OCI-LY1 (cell line): ENCODE data around the gene ONECUT3.

Source experiments
- H2AFZ ChIP-seq: fragments of 200-600 bp; sonication (generic), shearing (Covaris generic); 2 replicates; pipeline ENCODE4 v1.6.0; 2014; ENCODE audit warnings: antibody characterized with exemption, mild to moderate bottlenecking, low read length
- H3F3A ChIP-seq: fragments of 200-600 bp; sonication (generic), shearing (Covaris generic); 2 replicates; pipeline ENCODE4 v1.6.0; 2014; ENCODE audit warnings: mild to moderate bottlenecking, antibody characterized with exemption, low read length, moderate library complexity; ENCODE audit not compliant: insufficient read depth
- H3K27ac ChIP-seq: fragments of 200-600 bp; sonication (generic); 2 replicates; pipeline ENCODE4 v1.5.1; 2014; ENCODE audit warnings: low read length, mixed run types, mild to moderate bottlenecking, low read depth; ENCODE audit not compliant: poor library complexity, severe bottlenecking
- H3K27me3 ChIP-seq: fragments of 200-600 bp; sonication (generic); 2 replicates; pipeline ENCODE4 v1.6.0; 2014; ENCODE audit warnings: antibody characterized with exemption, mild to moderate bottlenecking, low read length, moderate library complexity; ENCODE audit not compliant: insufficient read depth
- H3K36me3 ChIP-seq: fragments of 200-600 bp; sonication (generic); 2 replicates; pipeline ENCODE4 v1.6.1; 2014; ENCODE audit warnings: mild to moderate bottlenecking, antibody characterized with exemption, low read length, moderate library complexity, mixed read lengths; ENCODE audit not compliant: insufficient read depth
- H3K4me1 ChIP-seq: fragments of 200-600 bp; sonication (generic); 2 replicates; pipeline ENCODE4 v1.5.1; 2014; ENCODE audit warnings: mild to moderate bottlenecking, low read length, moderate library complexity; ENCODE audit not compliant: insufficient read depth, severe bottlenecking
- H3K4me2 ChIP-seq: fragments of 200-600 bp; sonication (generic), shearing (Covaris generic); 2 replicates; pipeline ENCODE4 v1.6.1; 2014; ENCODE audit warnings: low read length
- H3K4me3 ChIP-seq: fragments of 200-600 bp; sonication (generic); 2 replicates; pipeline ENCODE4 v1.5.1; 2014; ENCODE audit warnings: low read length, low read depth, mild to moderate bottlenecking, mixed read lengths; ENCODE audit not compliant: poor library complexity, severe bottlenecking
- H3K79me2 ChIP-seq: fragments of 200-600 bp; shearing (Covaris generic); 2 replicates; pipeline ENCODE4 v1.6.1; 2016; ENCODE audit warnings: mixed run types, low read length, mixed read lengths; ENCODE audit not compliant: insufficient read depth
- H3K9ac ChIP-seq: fragments of 200-600 bp; sonication (generic), shearing (Covaris generic); 2 replicates; pipeline ENCODE4 v1.6.1; 2014; ENCODE audit warnings: mild to moderate bottlenecking, low read length, mixed read lengths
- H3K9me2 ChIP-seq: fragments of 200-600 bp; sonication (generic), shearing (Covaris generic); 2 replicates; pipeline ENCODE4 v1.6.1; 2014; ENCODE audit warnings: low read depth, mild to moderate bottlenecking, low read length, mixed read lengths
- H3K9me3 ChIP-seq: fragments of 200-600 bp; shearing (Covaris generic); 2 replicates; pipeline ENCODE4 v1.6.1; 2014; ENCODE audit warnings: low read length, mixed read lengths
- H4K20me1 ChIP-seq: fragments of 200-600 bp; sonication (generic), shearing (Covaris generic); 2 replicates; pipeline ENCODE4 v1.6.0; 2016; ENCODE audit warnings: mild to moderate bottlenecking, low read length; ENCODE audit not compliant: insufficient read depth
- EZH2 ChIP-seq: fragments of 200-600 bp; sonication (generic), shearing (Covaris generic); IDR thresholded peaks from 2 replicates; pipeline ENCODE4 v1.8.0; 2017; ENCODE audit warnings: borderline replicate concordance, mixed run types, mild to moderate bottlenecking, antibody characterized with exemption, low read length, moderate library complexity, mixed read lengths
- TF ChIP-seq, protein P1 (sequence below): fragments of 200-600 bp; sonication (generic), shearing (Covaris generic); IDR thresholded peaks from 2 replicates; pipeline ENCODE4 v1.5.1; 2017; ENCODE audit warnings: mild to moderate bottlenecking, antibody characterized with exemption, low read length, moderate library complexity, mixed read lengths

Gene ONECUT3

DNA sequence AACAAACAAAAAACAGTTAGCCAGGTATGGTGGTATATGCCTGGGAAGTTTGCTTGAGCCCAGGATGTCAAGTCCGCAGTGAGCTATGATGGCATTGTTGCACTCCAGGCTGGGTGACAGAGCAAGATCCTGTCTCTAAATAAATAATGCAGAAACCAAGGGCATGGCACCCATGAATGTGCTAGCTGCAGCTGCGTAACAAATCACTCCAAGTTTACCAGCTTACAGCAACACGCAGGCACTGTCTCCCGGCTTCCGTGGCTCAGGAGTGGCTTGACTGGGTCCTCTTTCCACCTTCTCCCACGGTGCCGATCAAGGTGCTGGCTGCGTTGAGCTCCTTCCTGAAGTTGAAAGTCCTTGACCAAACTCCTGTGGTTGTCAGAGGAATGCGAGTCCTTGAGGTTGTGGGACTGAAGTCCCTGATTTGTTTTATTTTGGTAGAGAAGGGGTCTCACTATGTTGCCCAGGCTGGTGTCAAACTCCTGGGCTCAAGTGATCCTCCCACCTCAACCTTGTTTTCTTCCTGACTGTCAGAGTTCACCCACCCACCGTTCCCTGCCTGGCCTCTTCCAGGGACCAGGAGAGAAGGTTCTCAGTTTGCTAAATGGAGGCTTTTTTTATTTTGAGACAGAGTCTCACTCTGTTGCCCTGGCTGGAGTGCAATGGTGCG, 13.2 kb upstream of the ONECUT3 start:
- Histone ChIP-seq H3K9me3 (no peaks in the 10 kb centered on the region), H3K79me2 (no peaks in the 10 kb centered on the region), H3K4me2 (no peak overlapping the region), H4K20me1 (no peaks in the 10 kb centered on the region), H3K4me1 (no peaks in the 10 kb centered on the region), H3K9ac (no peak overlapping the region), H3K27me3 (0 out of 2 replicates have a peak, but pooled peaks cover 20% of the 10 kb centered on the region), H2AFZ (no peak overlapping the region), H3K9me2 (no peaks in the 10 kb centered on the region), H3K4me3 (no peak overlapping the region), H3K36me3 (no peaks in the 10 kb centered on the region), H3K27ac (no peak overlapping the region), H3F3A (no peaks in the 10 kb centered on the region)
- TF ChIP-seq, protein P1, sequence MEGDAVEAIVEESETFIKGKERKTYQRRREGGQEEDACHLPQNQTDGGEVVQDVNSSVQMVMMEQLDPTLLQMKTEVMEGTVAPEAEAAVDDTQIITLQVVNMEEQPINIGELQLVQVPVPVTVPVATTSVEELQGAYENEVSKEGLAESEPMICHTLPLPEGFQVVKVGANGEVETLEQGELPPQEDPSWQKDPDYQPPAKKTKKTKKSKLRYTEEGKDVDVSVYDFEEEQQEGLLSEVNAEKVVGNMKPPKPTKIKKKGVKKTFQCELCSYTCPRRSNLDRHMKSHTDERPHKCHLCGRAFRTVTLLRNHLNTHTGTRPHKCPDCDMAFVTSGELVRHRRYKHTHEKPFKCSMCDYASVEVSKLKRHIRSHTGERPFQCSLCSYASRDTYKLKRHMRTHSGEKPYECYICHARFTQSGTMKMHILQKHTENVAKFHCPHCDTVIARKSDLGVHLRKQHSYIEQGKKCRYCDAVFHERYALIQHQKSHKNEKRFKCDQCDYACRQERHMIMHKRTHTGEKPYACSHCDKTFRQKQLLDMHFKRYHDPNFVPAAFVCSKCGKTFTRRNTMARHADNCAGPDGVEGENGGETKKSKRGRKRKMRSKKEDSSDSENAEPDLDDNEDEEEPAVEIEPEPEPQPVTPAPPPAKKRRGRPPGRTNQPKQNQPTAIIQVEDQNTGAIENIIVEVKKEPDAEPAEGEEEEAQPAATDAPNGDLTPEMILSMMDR, result no peak
- TF ChIP-seq EZH2, result no peak

DNA sequence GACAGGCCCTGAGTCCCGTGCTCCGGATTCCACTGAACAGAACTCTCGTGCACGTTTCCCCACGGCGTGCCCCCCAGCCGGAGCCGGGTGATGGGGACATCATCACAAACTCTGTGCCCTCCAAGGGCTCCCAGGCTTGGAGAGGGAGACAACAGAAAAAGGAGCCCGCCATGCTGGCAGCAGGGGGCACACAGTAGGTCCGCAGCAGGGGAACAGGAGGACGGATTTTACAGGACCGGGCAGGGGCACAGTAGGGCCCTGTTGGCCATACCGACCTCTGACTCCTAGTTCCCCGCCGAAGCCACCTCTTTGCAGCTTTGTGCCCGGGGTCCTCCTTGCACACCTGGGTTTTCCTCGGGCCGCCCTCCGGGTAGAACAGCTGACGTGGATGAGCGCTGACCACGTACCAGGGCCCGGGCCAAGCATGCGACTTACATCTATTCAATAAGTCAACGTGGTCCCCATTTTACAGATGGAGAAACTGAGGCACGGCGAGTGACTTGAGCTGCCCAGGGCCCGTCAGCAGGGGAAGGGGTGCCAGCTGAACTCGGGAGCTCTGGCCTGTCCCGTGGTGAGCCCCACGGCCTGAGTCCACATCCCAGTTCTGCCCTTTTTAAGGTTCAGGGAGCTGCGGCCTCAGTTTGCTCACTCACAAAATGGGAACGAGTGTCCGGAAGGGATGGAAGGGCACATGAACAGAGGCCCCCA, 10.2 kb upstream of the ONECUT3 start:
- H3K36me3 ChIP-seq, result no peaks in the 10 kb centered on the region
- TF ChIP-seq EZH2, result no peak
- TF ChIP-seq, protein P1, result no peak
- H3F3A ChIP-seq, result no peaks in the 10 kb centered on the region
- no peak overlapping the region for H3K27ac ChIP-seq
- no peak overlapping the region for H3K9ac ChIP-seq
- H4K20me1 ChIP-seq, result no peaks in the 10 kb centered on the region
- no peaks in the 10 kb centered on the region for H3K9me3 ChIP-seq
- H3K4me2 ChIP-seq, result no peak overlapping the region
- H3K9me2 ChIP-seq, result no peaks in the 10 kb centered on the region
- no peak overlapping the region for H3K4me3 ChIP-seq
- 0 out of 2 replicates have a peak, but pooled peaks cover 9% of the 10 kb centered on the region for H3K27me3 ChIP-seq
- H2AFZ ChIP-seq, result no peak overlapping the region
- no peaks in the 10 kb centered on the region for H3K4me1 ChIP-seq
- no peaks in the 10 kb centered on the region for H3K79me2 ChIP-seq

DNA sequence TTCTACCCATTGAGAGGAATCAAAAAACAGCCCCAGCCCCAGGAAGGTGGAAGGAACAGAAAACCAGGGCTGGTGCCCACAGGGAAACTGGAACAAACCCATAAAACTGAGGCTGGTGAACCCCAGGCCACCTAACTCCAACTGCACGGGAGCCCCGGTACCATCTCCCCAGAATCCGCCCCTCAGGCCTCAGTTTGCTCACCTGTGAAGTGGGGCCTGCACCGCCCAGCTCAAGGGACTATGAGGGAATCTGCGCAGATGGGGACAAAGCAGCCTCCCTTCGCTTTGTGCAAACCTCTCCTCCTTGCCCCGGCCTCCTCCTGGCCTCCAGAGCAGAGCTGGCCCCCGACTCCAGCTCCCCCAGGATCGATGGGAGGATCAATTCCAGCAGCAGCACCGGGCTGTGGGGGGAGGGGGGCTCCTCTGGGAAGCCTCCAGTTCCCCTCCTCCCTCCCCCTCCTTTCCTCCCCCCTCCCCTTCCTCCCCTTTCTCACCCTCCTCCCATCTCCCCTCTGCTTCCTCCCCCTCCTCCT, 9.1 kb upstream of the ONECUT3 start:
- Histone ChIP-seq H3K27ac (no peak overlapping the region), H3F3A (no peaks in the 10 kb centered on the region), H3K9me2 (no peaks in the 10 kb centered on the region), H2AFZ (no peak overlapping the region), H4K20me1 (no peaks in the 10 kb centered on the region), H3K79me2 (no peaks in the 10 kb centered on the region), H3K4me2 (no peak overlapping the region), H3K9ac (no peak overlapping the region), H3K36me3 (no peaks in the 10 kb centered on the region), H3K9me3 (no peaks in the 10 kb centered on the region), H3K4me1 (no peaks in the 10 kb centered on the region), H3K4me3 (no peak overlapping the region), H3K27me3 (0 out of 2 replicates have a peak, but pooled peaks cover 4% of the 10 kb centered on the region)
- no peak for TF ChIP-seq EZH2
- TF ChIP-seq, protein P1, result no peak
